Hepatic stellate cell (primary cell): Measurements from ENCODE around the gene PARP14.
A peak's percentile ranks its signal among the peaks of the same experiment; 100 is the strongest.
"Not testable (repeated sequence)": the region's sequence is repeated elsewhere in the genome, so short reads cannot be mapped to it uniquely, and the experiment has no call there.

Experiments used
- DNase-seq: peaks from one replicate; pipeline ENCODE4 v3.0.0; 2011; ENCODE audit warnings: low spot score

The PARP14 gene, protein sequence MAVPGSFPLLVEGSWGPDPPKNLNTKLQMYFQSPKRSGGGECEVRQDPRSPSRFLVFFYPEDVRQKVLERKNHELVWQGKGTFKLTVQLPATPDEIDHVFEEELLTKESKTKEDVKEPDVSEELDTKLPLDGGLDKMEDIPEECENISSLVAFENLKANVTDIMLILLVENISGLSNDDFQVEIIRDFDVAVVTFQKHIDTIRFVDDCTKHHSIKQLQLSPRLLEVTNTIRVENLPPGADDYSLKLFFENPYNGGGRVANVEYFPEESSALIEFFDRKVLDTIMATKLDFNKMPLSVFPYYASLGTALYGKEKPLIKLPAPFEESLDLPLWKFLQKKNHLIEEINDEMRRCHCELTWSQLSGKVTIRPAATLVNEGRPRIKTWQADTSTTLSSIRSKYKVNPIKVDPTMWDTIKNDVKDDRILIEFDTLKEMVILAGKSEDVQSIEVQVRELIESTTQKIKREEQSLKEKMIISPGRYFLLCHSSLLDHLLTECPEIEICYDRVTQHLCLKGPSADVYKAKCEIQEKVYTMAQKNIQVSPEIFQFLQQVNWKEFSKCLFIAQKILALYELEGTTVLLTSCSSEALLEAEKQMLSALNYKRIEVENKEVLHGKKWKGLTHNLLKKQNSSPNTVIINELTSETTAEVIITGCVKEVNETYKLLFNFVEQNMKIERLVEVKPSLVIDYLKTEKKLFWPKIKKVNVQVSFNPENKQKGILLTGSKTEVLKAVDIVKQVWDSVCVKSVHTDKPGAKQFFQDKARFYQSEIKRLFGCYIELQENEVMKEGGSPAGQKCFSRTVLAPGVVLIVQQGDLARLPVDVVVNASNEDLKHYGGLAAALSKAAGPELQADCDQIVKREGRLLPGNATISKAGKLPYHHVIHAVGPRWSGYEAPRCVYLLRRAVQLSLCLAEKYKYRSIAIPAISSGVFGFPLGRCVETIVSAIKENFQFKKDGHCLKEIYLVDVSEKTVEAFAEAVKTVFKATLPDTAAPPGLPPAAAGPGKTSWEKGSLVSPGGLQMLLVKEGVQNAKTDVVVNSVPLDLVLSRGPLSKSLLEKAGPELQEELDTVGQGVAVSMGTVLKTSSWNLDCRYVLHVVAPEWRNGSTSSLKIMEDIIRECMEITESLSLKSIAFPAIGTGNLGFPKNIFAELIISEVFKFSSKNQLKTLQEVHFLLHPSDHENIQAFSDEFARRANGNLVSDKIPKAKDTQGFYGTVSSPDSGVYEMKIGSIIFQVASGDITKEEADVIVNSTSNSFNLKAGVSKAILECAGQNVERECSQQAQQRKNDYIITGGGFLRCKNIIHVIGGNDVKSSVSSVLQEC (N-terminal part only)

DNA sequence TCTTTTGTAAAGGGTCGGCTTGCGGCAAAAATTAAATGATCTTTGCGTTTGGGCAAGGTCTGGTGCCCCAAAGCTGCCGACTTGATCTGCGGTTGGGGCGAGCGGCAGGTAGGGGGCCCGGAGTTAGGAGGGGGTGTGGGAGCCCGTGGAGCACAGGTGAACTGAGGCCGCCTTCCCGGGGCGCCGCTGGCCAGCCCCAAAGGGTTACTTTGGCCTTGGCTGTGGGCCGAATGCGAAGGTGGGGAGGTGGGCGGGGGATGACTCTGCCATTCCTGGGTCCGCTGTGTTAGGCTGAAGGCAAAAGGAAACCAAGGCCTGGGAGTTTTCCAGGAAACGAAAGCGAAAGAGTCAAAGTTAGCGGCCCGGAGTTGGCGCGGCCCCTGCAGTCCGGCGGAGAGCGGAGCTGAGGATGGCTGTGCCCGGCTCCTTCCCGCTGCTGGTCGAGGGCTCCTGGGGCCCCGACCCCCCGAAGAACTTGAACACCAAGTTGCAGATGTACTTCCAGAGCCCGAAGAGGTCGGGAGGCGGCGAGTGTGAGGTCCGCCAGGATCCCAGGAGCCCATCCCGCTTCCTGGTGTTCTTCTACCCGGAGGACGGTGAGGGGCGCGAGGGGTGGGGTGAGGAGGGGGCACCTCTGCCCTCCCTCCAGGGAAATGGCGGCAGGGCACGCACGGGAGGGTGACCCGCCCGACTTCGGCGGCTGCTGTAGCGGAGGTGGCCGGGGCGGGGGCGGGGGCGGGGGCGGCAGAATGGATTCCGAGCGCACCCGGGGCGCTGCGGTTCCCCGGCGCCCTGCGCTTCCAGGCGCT, at the start of gene PARP14:
TSS of gene PARP14 (plus strand) at position 365 of the 809 bp plus-strand sequence. CDS start at position 410, 45 bp downstream.
- DNase-seq, result peak; percentile 58

DNA sequence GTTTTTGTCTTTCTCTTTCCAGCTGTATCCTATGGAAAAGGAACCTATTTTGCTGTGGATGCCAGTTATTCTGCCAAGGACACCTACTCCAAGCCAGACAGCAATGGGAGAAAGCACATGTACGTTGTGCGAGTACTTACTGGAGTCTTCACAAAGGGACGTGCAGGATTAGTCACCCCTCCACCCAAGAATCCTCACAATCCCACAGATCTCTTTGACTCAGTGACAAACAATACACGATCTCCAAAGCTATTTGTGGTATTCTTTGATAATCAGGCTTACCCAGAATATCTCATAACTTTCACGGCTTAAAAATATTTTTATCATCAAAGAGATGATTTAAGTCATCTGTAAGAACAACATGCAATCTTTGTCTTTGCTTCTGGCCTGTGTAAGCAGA, 44.9 kb upstream of the PARP14 start:
- peak; percentile 15 for DNase-seq

DNA sequence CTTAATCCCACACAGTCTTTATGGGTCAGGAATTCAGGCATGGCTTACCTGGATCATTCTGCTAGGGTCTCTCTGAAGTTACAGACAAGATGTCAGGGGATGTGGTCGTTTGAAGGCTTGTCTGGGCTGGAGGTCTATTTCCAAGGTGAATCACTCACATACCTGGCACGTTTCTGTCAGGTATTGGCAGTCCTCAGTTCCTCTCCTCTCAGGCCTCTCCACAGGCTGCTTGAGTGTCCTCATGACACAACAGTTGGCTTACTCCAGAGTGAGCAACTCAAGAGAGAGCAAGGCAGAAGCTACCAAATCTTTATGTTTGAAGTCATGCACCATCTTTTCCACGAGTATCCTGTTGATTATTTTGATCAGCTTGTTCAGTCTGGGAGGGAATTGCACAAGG, 43.9 kb upstream of the PARP14 start:
- no peak for DNase-seq

DNA sequence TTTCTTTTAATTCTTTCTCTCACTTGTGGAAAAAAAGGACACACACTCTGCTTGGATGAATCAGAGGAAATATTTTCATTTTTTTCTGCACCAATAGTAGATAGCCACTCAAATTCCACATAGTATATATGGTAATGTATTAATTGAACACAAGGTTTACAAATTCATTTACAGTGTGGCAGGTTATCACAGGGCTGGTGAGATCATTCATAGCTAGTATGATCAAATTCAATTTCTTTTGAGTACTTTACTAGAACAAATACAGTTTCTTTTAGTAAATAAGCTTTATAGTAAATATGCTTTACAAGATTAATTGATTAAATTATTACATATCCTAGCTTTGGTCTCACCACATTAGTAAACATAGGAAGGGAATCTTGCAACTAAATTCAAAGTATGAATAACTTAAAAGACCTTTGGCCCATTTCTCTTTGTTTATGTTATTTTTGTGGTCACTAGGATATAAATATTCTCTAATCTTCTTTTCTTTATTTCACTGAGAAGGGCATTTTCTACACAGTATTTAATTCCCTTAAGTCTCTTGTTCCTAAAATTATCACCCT, 40.1 kb upstream of the PARP14 start:
- DNase-seq, result no peak

DNA sequence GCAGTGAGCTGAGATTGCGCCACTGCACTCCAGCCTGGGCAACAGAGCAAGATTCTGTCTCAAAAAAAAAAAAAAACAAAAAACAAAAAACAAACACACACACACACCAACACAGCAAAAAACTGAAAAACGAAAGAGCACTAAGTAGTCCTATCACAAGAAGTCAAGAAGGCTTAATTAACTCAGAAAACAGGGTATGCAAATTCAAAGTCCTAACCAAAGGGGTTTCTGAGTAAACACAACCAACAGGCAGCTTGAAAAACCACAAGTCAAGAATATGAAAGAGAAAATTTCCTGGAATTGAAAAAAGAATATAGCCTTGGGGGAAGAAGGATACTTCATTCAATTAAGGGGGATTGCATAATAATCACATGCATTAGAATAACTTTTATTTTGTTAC, 37.7 kb upstream of the PARP14 start:
- no peak for DNase-seq

DNA sequence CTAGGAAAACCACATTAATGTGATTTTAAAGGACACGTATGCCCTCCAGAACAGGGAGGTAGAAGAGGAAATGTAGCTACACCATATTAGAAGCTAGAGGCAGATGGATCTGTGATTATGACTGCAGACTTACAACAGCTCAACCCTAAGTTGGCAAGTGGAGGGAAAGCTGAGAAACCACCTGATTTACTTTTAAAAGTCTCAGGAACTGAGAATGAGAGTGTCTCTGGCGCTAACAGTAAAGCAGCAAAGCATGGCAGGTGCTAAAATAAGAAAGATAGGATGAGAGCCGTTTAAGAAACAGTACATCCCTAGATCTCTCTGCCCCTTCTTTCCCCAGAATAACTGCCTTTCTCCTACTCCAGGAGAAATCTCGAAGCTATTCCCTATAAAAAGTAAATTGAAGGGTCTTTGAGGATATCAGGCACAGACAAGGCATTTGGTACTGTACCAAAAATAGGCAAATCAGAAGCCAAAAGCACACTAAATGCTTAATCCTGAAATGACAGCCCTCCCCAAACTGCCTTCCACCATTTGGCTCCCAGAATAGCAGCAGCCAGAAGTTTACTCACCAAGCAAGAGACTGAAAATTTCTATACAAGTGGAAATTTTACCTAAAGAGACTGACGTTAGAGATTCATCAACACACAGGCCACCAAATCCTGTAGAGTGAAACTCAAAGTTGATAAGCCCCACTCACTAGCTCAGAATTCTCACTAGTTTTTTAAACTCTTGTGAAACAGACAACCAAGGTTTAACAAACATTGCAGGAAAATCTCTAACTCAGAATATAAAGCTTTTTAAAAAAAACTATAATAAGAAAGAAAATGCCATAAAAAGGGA, 34.3 kb upstream of the PARP14 start:
- DNase-seq, result peak; percentile 12

DNA sequence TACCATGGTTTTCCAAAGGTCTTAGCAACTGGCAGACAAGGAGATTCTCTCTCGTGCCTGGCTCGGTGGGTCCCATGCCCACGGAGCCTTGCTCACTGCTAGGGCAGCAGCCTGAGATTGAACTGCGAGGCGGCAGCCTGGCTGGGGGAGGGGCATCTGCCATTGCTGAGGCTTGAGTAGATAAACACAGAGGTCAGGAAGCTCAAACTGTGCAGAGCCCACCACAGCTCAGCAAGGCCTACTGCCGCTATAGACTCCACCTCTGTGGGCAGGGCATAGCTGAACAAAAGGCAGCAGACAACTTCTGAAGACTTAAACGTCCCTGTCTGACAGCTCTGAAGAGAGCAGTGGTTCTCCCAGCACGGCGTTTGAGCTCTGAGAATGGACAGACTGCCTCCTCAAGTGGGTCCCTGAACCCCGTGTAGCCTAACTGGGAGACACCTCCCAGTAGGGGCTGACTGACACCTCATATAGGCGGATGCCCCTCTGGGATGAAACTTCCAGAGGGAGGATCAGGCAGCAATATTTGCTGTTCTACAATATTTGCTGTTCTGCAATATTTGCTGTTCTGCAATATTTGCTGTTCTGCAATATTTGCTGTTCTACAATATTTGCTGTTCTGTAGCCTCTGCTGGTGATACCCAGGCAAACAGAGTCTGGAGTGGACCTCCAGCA, 29.3 kb upstream of the PARP14 start:
- not testable (repeated sequence) for DNase-seq

DNA sequence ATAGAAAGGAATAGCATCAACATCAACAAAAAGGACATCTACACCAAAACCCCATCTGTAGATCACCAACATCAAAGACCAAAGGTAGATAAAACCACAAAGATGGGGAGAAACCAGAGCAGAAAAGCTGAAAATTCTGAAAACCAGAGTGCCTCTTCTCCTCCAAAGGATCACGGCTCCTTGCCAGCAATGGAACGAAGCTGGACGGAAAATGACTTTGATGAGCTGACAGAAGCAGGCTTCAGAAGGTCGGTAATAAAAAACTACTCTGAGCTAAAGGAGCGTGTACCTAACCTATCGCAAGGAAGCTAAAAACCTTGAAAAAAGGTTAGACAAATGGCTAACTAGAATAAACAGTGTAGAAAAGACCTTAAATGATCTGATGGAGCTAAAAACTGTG, 28.7 kb upstream of the PARP14 start:
- not testable (repeated sequence) for DNase-seq

DNA sequence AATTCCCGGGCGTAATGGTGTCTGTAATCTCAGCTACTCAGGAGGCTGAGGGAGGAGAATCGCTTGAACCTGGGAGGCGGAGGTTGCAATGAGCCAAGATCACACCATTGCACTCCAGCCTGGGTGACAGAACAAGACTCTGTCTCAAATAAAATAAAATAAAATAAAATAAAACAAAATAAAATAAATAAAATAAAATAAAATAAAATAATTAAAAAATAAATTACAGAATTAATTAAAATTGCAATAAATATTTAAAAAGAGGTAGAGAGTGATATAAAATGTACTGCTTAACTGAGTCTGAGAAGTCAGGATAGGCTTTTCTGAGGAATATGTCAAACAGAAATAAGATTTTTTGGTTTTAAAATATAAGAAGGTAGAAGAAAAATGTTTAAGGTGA, 22.3 kb upstream of the PARP14 start:
- not testable (repeated sequence) for DNase-seq

DNA sequence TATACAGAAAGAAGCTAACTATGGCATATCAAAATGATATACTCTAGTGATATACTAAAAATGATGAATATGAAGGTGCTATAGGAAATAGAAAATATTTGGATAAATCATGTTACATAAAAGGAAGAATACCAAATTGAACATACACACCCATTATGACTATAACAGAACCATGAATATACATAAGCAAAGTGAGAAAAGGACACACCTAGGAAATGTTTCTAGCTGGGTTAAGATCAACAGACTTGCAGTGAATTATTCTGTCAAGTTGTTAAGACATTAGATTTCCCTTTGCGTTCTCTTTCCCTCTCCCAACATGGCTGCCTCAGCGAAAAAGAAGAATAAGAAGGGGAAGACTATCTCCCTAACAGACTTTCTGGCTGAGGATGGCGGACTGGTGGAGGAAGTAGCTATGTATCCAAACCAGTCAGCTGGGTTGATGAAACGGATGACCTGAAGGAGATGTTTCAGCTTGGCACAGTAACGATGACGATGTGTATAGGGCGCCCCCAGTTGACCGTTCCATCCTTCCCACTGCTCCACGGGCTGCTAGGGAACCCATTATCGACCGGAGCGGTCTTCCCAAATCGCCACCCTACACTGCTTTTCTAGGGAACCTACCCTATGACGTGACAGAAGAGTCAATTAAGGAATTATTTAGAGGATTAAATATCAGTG, 20.2 kb upstream of the PARP14 start:
- no peak for DNase-seq

DNA sequence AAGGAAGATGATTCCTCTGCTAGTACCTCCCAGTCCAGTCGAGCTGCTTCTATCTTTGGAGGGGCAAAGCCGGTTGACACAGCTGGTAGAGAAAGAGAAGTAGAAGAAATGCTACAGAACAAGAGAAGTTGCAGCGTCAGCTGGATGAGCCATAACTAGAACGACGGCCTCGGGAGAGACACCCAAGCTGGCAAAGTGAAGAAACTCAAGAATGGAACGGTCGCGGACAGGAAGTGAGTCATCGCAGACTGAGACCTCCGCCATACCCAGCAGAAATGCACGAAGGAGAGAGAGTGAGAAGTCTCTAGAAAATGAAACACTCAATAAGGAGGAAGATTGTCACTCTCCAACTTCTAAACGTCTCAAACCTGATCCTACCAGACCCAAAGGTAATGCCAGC, 19.0 kb upstream of the PARP14 start:
- DNase-seq, result no peak

DNA sequence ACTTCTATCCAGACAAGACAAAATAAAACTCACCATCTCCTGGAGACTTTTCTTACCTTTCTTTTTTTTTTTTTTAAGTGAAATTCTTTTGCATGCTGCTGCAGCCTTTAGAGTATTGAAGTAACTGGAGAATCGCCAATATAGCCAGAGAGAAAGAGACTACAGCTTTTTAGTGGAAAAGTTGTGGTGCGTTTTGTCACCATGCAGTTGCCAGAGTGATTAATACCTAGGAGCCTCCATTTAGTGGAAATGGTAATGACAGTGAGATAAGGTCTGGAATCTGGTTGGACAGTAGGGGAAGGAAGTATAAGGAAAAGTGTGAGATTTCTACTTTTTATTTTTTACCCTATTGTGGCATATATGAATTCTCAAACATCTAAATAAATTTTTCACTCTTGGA, 18.1 kb upstream of the PARP14 start:
- DNase-seq, result no peak

DNA sequence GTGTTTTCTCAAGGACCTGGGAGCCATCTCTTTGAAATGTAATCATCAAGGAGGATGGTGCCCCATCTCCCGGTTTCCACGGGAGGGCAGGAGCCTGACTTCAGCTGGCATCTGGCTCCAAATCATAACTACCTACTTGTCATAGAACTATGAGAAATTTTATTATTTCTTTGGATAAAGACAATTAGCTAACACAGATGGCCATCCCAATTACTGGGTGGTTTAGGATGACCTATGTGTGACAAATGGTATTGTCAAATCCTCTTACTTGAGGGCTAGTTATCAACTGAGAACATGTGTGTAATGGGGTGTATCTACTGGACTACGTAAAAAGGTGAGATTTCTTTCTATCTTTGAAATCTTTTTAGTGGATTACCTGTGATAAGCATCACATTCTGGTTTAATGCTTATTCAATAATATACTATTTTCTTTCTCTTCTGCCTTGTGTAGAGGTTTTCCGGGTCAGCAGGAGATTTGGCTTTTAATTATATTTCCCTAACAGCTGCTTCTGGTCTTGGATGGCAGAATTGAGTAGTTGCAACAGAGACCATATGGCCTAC, 15.3 kb upstream of the PARP14 start:
- DNase-seq, result no peak

DNA sequence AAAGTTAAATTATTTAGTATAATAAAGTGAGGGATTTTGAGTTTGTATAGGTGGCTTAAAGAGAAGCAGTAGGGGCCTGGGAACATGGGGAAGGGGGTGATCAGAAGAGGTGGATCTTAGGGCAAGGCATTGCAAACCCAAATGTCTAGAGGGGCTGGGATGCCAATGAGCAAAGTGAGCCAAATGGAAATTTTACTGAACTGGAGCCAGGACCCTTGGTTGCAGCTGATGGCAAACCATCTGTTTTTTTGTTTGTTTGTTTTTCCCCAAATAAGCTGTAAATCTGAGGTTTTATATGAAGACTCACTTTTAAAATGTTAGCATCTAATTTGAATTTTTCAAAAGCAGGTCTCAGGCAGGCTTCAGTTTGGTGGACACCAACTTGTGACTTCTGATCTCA, 14.8 kb upstream of the PARP14 start:
- no peak for DNase-seq

DNA sequence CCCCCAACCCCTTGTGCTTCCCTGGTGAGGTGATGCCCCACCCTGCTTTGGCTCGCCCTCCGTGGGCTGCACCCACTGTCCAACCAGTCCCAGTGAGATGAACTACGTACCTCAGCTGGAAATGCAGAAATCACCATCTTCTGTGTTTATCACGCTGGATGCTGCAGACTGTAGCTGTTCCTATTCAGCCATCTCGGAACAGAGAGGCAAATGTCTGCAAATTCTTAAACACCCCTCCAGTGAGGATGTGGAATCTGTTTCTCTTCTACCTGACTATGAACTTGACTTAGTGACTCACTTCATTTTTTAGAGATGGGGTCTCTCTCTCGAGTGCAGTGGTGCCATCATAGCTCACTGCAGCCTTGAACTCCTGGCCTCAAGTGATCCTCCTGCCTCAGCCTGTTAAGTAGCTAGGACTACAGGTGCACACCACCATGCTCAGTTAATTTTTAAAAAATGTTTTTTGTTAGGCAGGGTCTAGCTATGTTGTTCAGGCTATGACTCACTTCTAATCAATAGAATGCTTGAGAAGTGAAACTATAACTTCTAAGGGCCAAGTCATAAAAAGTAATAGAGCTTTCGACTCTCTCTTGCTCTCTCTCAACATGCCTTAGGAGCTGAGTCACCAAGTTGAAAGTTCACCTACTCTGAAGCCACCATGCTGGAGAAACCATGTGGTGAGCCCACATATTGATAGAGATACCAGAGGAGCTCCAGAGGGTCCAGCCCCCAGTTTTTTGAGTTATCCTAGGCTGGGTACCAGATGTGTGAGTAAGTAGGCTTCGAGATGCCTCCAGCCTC, 11.5 kb upstream of the PARP14 start:
- DNase-seq, result peak; percentile 14

DNA sequence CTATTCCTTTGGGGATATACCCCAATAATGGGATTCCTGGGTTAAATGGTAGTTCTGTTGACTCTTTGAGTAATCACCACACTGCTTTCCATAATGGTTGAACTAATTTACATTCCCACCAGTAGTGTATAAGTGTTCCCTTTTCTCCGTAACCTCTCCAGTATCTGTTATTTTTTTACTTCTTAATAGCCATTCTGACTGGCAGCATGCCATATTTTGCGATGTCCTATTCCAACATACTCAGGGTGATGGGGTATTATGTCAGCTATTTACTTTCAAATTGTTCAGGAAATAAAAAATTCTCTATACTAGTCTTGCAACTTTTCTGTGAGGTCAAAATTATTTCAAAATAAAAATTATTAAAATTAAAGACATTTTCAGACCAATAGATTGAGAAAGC, 9.1 kb upstream of the PARP14 start:
- DNase-seq, result no peak

DNA sequence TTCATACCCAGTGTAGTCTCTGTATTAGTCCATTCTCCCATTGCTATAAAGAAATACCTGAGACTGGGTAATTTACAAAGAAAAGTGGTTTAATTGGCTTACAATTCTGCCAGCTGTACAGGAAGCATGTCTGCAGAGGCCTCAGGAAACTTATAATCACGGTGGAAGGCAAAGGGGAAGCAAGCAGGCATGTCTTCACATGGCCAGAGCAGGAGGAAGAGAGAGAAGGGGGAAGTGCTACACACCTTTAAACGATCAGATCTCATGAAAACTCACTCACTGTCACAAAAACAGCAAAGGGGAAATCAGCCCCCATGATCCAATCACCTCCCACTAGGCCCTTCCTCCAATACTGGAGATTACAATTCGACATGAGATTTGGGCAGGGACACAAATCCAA, 6.3 kb upstream of the PARP14 start:
- no peak for DNase-seq

DNA sequence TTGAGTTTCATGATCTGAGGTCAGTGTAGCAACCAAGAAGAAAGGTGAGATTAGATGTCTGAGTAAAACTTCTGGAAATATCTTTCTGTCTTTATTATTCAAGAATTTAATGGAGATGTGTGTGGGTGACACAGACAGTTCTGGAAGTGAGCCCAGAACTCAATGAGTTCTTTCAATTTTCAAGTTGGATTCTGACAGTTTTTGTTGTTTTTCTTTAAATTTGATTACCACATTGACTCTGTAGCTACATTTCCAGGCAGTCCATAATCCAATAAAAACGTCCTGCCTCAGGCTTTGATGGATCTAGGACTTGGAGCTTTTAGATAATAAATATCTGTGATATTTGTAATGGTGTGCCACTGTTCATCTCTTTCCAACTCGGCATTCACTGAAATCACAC, 3.9 kb upstream of the PARP14 start:
- DNase-seq, result no peak
